T1000 (cell line): ENCODE measurements around the gene LNX1.
"Not testable (repeated sequence)": the region's sequence is repeated elsewhere in the genome, so short reads cannot be mapped to it uniquely, and the experiment has no call there.

ENCODE experiments used
- DNase-seq: peaks from one replicate; lab custom pipeline; 2025; ENCODE audit warnings: mixed read lengths; lab: John Stamatoyannopoulos, UW

Gene LNX1

DNA sequence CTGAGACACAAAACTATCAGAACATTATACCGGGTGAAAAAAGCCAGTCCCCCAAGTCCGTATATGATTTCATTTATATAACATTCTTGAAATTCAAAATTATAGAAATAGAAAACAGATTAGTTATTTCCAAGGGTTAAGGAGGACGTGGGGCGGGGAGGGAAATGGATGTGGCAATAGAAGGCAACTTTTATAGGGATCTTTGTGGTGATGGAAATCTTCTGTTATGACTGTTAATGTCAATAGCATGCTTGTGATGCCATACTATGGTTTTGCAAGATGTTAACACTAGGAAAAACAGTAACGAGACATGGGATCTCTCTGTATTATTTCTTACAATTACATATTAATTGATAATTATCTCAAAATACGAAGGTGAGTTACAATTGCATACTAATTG, 96.4 kb downstream of the LNX1 start:
- no peak for DNase-seq

DNA sequence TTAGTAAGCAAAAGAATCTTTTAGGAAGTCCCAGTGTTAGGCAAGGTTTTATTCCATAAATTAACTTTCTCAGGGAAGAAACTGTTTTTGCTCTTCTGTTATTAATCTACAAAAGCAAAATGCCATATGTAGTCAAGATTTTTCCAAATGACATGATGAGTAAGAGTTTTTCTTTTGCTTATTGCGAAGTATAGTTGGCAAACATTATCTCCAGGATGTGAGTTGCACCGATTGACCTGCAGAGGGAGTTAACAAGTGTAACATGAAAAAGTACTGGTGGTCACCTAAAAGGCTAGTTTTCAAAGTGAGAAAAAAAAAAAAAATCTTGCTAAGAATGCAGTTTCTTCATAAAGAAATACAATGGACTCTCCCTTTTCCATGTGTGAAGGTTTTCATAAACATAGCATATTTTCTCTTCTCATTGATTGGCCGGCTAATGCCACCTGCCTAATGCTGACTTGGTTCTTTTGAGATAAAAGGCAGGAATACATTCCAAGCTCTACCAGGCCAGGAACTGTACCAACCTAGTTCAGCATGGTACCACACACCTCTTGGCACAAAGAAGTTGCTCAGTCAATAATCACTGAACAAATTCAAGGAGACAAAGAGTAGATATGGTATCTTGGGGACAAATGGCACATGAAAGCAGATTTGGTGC, 100.2 kb downstream of the LNX1 start:
- no peak for DNase-seq

DNA sequence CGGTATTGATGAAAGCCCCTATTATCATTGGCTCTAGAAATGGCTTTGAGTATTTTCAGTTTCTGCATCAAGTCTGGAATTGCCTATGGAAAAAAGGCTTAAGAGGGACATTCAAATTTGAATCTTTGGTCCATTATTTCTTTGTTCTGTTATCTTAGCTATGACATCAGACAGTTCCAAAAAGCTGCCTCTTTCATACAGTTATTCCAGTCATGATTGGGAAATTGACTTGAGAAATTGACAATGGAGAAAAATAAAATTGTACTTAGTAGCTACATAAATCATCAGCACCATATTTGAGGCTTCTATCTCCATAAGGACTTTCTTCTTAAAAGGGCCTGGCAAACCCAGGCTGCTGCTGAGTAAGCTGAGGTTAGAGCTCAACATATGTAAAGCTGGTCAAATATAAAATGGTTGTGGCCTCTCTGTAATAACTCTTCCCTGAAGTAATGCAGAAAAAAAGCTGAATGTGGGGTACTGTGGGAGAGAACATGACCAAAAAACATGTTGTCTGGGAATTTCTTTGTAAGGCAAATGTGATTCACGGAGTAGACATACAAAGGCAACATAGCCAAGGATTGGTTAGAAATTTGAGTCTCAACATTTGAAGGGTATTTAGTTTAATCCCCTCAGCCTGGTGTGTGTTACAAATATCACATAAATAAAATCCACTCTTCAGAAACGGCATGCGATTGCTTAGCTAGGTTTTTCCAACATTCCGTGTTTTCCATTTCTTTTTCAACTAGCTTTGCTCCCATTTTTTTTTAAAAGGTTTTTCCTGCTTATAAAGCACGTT, 100.9 kb downstream of the LNX1 start:
- no peak for DNase-seq

DNA sequence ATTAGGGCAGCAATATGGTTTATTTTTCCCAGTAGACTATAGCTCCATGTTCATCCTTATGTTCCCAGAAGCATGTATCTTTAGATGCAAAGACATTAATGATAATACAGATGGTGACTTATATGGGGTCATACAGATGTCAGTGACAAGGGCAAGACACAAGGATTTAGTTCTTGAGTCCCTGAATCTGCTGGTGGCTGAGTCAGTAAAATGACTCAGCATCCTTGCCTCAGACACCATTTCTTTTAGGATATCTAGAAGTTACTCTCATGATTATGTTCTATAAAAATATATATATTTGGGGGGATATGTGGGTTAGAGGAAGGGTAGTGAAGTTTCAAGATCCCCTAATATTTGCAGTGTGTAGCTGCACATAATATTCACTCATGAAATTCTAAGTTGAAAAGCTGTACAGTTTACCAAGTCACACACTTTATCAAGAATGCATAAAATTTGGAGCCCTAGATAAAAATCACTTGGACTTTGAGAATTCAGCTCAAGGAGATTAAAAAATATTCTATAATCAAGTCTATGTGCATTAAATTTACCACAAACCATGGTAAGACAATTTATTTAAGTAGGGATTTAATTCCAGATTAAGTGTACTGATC, 101.9 kb downstream of the LNX1 start:
- DNase-seq = no peak

DNA sequence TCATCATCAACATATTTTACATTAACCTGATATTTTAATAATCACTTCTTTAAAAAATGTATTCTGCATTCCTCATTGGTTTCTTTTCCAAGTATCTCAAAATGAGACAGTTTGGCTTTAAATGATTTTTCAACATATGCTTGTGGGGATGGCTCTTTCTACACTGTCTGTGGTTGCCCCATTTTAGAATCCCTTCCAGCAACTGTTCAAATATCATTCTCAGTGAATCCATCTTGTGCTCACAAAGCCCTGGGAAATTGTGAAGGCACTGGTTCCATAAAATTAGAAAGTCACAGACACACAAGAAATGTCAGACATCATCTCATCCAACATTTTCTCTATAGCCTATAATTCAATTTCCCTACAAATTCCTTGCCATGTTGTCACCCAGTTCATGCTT, 103.5 kb downstream of the LNX1 start:
- no peak for DNase-seq

DNA sequence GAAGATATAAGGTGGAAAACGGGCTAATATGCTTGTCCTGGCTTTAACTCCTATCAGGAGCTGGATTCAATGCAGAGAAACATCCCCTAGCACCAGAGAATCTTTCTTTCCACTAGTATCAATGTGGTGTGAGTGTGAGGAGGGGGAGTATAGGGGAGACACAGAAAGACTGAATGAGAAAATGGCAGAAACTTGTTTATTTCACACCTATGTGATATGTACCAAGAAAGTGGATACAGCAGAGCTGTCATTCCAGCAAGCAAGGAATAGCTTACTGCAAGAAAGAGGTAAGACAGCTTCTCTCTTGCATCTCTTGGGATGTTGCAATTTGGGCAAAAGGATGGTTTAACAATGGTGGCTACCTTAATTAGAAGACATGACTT, 105.6 kb downstream of the LNX1 start:
- DNase-seq = no peak

DNA sequence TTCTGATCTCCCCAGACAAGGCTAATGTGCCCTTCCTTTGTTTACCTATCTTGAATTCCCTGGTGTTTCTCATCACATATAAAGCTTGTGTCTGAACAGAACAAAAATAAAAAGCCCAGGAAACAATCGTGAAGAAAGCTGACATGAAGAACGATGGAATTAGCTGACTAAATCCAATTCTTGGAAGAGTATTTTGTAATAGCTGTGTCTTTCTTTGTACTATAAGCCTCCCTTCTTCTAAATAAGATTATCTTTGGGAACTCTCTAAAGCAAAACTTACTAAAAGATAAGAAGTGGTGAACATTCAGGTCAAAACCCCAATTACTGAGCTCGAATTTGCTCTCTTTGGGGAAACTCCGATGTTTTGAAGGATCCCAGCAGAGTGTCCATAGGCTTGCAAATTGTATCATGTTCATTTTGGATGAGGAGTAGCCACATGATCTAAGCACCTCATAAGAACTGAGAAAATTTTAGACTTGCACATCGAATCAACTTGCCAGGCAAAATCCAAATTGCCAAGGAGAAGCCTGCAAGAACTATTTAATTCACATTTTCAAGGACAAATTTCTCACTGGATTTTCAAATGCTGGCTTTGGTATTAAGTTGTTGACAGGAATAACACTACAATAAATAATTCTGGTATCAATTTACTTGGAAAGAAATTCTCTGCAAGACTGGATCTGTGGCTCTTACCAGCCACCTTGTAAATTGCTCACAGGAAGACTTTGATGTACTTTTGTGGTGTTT, 106.2 kb downstream of the LNX1 start:
- DNase-seq = no peak

DNA sequence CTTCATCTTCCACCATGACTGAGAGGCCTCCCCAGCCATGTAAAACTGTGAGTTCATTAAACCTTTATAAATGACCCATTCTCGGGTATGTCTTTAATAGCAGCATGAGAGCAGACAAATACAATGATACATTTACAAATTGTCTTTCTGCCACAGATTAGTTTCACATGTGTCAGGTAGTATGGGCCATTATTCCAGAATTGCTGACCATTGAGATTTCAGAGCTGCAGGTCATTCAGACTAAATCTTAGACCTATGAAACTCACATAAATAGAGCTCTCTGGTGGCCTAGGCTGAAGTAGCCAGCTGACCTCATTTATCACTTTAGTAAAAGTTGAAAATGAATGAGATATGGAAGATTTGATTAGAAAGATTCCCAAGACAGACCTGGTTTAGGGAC, 108.0 kb downstream of the LNX1 start:
- DNase-seq = no peak

DNA sequence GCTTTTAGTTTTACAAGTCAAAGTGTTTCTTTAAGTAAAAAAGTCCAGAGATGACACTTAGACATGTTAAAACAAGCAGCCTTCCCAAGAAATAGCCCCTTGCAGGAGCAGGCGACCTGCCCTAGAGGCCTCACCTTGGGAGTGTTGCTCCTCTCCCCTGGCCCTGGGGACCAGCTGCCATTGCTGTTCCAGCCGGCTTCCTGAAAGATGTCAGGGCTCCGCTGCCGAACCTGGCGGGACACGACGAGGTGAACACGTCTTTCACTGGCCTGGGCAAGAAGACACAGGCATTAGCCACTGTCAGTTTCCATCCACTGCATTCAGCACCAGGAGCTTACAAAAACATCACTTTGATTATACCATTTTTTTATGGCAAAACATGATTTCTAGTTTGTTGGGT, 109.7 kb downstream of the LNX1 start:
- no peak for DNase-seq

DNA sequence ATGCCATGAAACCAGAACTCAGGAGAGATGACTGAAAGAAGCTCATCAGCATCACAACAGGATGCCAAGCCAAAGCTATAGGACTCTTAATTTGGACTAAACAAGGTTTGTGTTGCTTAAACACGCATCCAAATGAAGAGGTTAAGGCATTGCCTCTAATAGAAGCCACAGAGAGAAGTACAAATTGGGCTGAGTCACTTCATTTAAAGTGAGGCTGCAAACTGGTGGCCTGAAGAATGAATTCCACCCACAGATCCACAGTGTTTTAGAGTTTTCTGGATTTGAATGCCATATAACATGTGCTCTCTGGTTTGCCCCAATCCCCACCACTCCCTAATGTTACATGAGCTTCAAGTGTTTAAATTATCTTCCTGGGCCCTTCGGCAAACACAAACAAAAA, 110.4 kb downstream of the LNX1 start:
- DNase-seq = no peak

DNA sequence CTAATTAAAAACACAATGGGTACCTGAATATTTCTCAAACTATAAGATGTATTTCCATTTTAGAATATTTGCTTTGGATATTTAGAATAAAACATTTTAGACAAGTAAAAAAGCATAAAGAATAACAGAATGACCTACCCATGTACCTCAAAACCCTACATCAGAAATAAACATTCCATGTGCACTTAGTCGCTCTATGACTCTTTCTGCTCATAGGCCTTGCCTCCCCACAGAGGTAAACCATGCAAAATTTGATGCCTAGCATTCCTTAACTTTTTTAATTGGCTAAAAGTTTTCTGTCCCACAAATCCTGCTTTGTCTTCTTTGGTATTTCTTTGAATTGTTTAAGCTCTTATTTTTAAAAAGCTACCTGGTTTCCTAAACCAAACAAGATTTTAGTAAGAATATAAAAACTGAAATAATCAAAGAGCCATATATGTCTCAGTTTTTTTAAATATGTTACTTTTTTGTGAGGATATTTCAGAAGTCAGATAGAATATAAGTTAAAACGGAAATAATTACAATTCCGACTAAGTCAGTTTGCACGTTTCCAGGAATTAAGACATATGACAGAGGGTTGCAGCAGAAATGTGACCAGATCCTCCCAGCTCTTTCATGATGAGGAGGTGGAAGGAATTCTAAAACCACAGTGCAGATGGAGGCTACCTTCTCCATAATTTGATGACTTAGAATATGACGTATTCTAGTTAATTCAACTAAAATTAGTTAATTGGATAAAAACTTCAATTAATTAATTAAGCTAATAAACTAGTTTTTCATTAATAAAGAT, 111.4 kb downstream of the LNX1 start:
- no peak for DNase-seq

DNA sequence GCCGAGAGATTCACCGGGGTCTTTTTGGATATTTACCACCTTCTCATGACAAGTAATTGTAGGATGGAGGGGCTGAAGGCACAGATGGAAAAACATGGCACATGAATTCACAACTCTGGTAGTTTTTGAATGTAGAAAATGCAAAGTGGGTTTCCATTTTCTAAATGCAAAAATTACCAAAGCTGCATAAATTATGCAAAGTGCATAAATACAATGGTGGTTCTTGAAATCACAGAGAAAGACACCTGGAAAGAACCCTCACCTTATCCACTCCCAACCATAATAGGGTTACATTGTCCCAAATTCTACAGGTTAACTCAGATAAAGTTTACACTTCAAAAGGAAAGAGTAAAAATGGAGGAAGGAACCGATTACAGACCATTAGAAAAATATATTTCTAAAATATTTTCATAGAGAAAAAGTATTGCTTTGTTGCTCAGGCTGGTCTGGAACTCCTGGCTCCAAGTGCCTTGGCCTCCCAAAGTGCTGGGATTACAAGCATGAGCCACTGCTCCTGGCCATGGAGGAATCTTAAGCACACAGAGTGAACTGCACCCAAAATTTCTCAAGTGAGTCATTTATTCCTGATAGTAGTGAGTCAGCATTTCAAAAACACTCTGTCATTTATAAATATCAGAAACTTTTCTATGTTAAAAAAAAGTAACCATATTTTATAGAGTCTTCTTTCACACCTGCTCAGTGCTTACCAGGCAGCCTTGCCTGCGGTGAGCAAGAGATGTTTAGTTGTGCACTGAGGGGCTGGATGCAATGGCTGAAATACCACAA, 112.4 kb downstream of the LNX1 start:
- peak; percentile 36 for DNase-seq

DNA sequence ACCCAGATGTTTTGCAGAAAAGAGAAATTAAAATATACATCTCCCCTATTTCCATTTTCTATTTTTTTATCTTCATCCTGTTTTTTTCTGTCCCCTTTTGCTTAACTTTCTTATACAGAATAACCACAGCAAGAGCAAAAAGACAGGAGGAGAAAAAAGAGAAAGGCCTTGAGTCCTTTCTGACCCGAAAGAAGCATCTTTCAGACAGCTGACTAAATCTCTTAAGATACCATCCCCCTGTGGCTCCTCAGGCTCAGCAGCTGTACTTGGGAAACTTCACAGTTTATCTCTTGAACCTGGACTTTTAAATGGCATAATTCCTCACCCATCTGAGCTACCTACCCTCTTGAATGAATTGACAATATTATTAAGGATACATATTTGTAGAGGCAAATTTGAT, 113.7 kb downstream of the LNX1 start:
- DNase-seq = no peak

DNA sequence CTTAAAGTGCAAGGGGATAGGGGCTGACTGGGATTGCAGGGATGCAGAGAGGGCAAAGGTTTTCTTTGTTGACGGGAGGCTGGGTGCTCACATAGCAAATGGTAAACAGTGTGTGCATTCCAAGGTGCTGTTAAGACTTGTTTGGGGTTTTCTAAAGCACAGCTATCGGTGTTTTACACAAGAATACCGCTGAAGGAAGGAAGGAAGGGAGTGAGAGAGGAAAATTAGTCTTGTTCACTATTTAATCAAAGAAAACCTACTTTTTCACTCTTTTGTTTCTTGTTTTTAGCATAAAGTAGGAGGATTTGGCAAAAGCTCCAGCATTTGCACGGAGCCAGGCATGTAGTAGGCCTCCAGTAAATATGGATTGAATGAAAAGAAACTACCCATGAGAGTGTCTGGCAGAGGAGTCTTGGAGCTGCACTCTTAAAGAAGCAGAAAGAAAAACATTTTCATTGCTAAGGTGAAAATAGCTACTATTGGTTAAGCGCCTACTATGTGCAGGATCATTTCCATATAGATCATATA, 114.2 kb downstream of the LNX1 start:
- no peak for DNase-seq

DNA sequence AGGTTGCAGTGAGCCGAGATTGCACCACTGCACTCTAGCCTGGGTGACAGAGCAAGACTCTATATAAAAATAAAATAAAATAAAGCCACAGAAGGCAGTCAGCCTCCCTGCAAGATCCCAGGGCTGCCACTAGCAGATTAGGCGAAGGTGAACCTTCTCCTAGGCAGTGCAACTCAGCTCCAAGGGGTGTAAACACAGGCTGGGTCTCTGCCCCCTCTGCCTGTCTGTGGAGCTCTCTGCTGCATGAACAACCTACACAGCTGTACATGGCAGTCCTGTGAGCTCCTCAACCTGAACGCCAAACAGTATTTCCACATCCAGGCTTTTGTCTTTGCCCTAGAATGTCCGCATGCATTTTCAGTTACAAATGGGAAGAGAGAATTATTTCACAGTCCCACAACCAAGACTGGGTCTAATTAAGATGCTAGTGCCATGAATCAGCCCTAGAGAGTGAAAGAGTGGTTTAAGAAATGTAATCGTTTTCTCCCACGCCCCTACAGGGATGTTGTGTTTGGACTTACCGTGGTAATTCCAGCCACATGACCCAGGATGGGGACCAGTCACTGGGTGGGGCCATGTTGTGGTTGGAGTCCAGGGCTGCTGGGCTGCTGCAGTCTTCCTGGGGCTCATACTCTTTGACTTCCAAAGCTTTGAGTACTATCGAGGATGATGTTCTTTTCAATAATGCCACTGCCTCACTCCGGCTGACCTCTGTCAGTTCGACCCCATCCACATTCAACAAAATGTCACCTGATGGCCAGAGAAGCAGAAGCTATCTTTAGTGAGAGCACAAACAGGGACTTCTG, 114.9 kb downstream of the LNX1 start:
- peak; percentile 55 for DNase-seq

DNA sequence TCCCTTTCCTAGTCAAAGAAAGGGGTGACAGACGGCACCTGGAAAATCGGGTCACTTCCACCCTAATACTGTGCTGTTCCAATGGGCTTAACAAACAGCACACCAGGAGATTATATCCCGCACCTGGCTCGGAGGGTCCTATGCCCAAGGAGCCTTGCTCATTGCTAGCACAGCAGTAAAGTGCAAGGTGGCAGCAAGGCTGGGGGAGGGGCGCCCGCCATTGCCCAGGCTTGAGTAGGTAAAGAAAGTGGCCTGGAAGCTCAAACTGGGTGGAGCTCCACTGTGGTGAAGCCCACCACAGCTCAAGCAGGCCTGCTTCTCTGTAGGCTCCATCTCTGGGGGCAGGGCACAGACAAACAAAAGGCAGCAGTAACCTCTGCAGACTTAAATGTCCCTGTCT, 124.7 kb downstream of the LNX1 start:
- DNase-seq = not testable (repeated sequence)

DNA sequence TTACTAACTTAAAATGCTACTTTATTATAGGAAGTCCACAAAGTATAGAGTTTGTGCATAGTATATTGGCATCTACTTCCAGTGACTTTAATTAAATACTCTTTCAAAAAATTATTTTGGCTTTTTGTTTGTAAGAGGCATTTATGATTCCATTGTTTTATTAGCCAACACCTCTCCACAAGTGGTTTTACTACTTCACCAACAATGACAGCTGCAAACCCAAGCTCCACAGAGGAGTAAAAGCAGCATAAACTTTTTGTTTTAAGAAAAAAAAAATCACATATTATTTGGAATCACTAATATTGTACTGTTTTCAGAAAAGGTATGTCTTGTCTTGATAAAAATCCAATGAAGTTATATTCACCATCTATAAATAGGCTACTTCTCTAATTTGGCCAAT, 125.4 kb downstream of the LNX1 start:
- DNase-seq = no peak

DNA sequence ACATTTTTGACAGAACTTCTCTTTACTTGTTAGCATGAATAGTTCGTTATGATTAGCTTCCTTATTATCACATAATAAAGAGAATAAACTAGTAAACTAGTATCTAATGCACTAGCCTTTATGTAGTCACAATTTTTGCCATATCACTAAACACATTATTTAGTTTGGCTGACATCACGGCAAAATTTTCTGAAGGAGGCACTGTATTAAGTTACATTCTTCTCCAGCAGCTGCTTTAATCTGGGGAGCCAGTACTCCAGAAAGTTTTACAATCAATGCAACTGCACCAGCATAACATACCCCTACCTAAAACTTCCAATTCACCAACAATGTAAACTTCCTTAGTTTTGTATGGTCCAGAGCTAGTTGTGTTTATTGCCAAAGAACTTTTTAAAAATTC, 126.0 kb downstream of the LNX1 start:
- no peak for DNase-seq

DNA sequence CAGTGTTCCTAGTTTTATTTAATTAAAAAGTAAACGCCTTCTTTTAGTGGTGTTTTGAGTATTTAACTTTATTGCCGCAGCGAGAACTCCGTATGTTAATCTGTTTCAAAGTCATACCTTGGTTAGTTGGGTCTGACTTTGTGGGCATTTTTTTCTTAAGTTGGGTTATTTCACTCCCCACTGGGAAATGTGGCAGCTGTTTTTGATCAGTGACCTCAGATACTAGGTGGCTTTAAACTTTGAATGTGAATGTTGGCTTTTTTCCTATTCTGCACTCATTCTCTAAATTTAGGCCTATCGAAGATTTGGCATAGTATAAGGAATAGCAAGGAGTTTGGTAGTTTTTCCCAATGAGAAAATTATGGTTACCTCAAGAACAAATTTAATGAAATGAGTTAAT, 127.9 kb downstream of the LNX1 start:
- DNase-seq = no peak

DNA sequence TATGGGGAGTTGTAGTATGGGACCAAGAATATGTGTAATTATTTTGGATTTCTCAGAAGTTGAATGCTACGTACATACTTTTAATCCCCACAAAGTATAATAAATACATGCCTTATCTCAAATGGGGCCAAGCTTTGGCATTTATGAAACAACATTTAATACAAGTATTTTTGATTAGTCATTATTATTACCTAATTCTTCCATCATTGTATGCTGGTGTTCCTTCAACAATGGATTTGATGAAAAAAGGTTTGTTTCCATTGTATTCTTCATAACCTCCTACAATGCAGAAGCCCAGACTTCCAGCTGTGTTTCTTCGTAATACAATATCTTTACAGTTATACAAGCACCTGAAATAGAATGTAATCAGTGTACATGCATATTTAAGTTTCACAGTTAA, 130.0 kb downstream of the LNX1 start:
- DNase-seq = no peak
